Calu3 (cell line): Measurements from ENCODE around the gene PGR. TPM values are rescaled to one million over a fixed set of nuclear protein-coding genes. Genes with fewer than 3 reads are reported as not detected.
"Not testable (repeated sequence)": the region's sequence is repeated elsewhere in the genome, so short reads cannot be mapped to it uniquely, and the experiment has no call there.

Experiments
- BruUV-seq: library from RNA; stranded (reverse); fragments of 400-500 nt; replicated peaks from 2 replicates; lab custom pipeline; 2021; lab: Mats Ljungman, UMichigan
- CTCF ChIA-PET: fragments of 300-600 bp; sonication (Branson Sonifier 250); formaldehyde crosslinking; loops from one replicate; lab custom pipeline; 2022; ENCODE audit warnings: antibody characterized with exemption; lab: Charles Lee
- DNase-seq: peaks from one replicate; pipeline ENCODE4 v3.0.0; 2022
- H3K27ac Mint-ChIP-seq: one replicate; pipeline ENCODE4 v1.8.0; 2022; ENCODE audit warnings: mixed read lengths; ENCODE audit not compliant: unreplicated experiment
- H3K27me3 Mint-ChIP-seq: one replicate; pipeline ENCODE4 v1.8.0; 2022; ENCODE audit warnings: mixed read lengths; ENCODE audit not compliant: unreplicated experiment
- H3K36me3 Mint-ChIP-seq: one replicate; pipeline ENCODE4 v1.8.0; 2022; ENCODE audit warnings: mild to moderate bottlenecking, moderate library complexity, mixed read lengths; ENCODE audit not compliant: insufficient read depth, unreplicated experiment
- H3K4me1 Mint-ChIP-seq: one replicate; pipeline ENCODE4 v1.8.0; 2022; ENCODE audit warnings: mild to moderate bottlenecking, low read depth, mixed read lengths; ENCODE audit not compliant: unreplicated experiment
- H3K4me3 Mint-ChIP-seq: one replicate; pipeline ENCODE4 v1.8.0; 2022; ENCODE audit warnings: mild to moderate bottlenecking, low read depth, moderate library complexity, mixed read lengths; ENCODE audit not compliant: unreplicated experiment
- H3K9me3 Mint-ChIP-seq: one replicate; pipeline ENCODE4 v1.8.0; 2022; ENCODE audit warnings: low read depth, mixed read lengths; ENCODE audit not compliant: unreplicated experiment
- intact Hi-C: fragments of 100-400 bp; cut with micrococcal nuclease; formaldehyde crosslinking; loops from one replicate; pipeline ENCODE4 v1.10.0; 2022; ENCODE audit not compliant: unreplicated experiment
- total RNA-seq: library from RNA; stranded (reverse); gene quantifications from 2 replicates; pipeline ENCODE4 v1.2.3, GENCODE V29; 2022
- TF ChIP-seq, protein P1 (sequence below): fragments of 200-600 bp; IDR thresholded peaks from one replicate; pipeline ENCODE4 v1.8.0; 2022; ENCODE audit warnings: antibody characterized with exemption; ENCODE audit not compliant: unreplicated experiment

PGR gene
- total RNA-seq, 1 experiment from 2014 or later: not detected

DNA sequence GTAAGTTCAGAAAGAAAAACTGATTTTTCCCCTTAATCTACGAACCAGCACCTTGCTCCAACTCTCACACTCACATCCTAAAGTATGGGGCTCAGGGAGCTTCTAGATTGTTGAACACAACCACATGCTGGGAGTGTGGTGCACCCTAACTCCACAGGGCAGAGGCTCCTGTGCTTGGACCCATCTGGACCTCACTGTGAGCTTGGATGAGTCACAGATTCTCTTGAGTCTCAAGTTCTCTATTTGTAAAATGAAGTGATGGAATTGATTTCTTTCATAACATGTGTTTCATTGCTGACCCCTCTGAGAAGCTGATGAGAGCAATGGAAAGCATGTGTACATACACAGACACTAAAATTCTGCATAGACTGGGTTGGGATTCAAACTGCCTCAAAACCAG, 109.7 kb downstream of the PGR start:
- H3K4me3 Mint-ChIP-seq: no peak overlapping the region
- CTCF ChIA-PET: no interaction called here
- no TSS peak for BruUV-seq

DNA sequence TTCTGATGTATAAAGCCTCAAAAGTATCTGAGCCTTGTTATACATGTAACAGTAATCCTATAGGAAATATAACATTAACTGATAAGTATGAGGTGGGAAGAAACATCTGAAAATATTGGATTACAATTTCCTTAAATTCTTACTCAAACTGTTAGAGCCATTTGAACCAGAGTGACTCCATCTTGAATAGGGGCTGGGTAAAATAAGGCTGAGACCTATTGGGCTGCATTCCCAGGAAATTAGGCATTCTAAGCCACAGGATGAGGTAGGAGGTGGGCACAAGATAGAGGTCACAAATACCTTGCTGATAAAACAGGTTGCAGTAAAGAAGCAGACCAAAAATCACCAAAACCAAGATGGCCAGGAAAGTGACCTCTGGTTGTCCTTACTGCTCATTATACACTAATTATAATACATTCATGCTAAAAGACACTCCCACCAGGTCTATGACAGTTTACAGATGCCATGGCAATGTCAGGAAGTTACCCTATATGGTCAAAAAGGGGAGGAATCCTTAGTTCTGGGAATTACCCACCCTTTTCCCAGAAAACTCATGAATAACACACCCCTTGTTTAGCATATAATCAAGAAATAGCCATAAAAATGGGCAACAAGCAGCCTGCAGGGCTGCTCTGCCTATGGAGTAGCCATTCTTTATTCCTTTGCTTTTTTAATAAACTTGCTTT, 114.9 kb downstream of the PGR start:
- BruUV-seq: no TSS peak
- Mint-ChIP-seq H3K27me3 (no peaks in the 10 kb centered on the region), H3K4me3 (no peak overlapping the region), H3K4me1 (no peaks in the 10 kb centered on the region), H3K36me3 (no peaks in the 10 kb centered on the region), H3K9me3 (no peaks in the 10 kb centered on the region), H3K27ac (no peak overlapping the region)
- CTCF ChIA-PET: no interaction called here
- intact Hi-C loops: no loop called here
- TF ChIP-seq, protein P1, sequence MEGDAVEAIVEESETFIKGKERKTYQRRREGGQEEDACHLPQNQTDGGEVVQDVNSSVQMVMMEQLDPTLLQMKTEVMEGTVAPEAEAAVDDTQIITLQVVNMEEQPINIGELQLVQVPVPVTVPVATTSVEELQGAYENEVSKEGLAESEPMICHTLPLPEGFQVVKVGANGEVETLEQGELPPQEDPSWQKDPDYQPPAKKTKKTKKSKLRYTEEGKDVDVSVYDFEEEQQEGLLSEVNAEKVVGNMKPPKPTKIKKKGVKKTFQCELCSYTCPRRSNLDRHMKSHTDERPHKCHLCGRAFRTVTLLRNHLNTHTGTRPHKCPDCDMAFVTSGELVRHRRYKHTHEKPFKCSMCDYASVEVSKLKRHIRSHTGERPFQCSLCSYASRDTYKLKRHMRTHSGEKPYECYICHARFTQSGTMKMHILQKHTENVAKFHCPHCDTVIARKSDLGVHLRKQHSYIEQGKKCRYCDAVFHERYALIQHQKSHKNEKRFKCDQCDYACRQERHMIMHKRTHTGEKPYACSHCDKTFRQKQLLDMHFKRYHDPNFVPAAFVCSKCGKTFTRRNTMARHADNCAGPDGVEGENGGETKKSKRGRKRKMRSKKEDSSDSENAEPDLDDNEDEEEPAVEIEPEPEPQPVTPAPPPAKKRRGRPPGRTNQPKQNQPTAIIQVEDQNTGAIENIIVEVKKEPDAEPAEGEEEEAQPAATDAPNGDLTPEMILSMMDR: no peak
- DNase-seq: no peak

More for the DNA sequence above, 109.7 kb downstream of the PGR start:
- intact Hi-C loops: no loop called here
- DNase-seq: no peak
- Mint-ChIP-seq H3K4me1 (no peaks in the 10 kb centered on the region), H3K36me3 (no peaks in the 10 kb centered on the region), H3K27me3 (no peaks in the 10 kb centered on the region), H3K9me3 (no peaks in the 10 kb centered on the region), H3K27ac (no peak overlapping the region)
- TF ChIP-seq, protein P1: no peak

DNA sequence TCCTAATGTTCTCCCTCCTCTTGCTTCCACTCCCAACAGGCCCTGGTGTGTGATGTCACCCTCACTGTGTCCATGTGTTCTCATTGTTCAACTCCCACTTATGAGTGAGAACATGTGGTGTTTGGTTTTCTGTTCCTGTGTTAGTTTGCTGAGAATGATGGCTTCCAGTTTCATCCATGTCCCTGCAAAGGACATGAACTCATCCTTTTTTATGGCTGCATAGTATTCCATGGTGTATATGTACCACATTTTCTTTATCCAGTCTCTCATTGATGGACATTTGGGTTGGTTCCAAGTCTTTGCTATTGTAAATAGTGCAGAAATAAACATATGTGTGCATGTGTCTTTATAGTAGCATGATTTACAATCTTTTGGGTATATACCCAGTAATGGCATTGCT, 115.9 kb downstream of the PGR start:
- H3K36me3 Mint-ChIP-seq, H3K9me3 Mint-ChIP-seq, H3K27ac Mint-ChIP-seq, H3K27me3 Mint-ChIP-seq, H3K4me3 Mint-ChIP-seq, DNase-seq, CTCF ChIA-PET, intact Hi-C loops, H3K4me1 Mint-ChIP-seq, BruUV-seq: not testable (repeated sequence)

GRCh38 chr11:101011881-101012280, 117.7 kb downstream of the PGR start:
- no TSS peak for BruUV-seq
- CTCF ChIA-PET: no interaction called here

DNA sequence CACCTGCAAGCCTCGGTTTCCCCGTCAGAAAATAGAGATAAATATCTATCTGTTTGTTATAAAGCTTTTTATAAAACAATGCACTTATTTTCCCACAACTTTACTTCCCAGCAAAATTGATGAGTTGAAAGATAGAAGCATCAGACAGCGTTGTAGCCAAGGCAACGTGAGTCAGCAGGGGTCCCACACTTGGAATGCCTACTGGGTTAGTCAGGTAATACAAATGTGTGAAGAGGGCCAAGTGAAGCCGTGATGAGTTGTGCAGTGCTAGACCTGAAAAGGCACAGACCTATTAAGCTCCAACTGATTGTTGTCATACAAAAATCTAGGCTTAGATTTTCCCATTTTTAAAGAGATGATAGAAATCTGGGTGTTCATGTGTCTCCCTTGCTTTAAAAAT, 118.7 kb downstream of the PGR start:
- Mint-ChIP-seq H3K27me3 (no peaks in the 10 kb centered on the region), H3K27ac (no peak overlapping the region), H3K4me1 (no peaks in the 10 kb centered on the region), H3K9me3 (no peaks in the 10 kb centered on the region), H3K36me3 (no peaks in the 10 kb centered on the region), H3K4me3 (no peak overlapping the region)
- no peak for DNase-seq
- CTCF ChIA-PET: no interaction called here
- TF ChIP-seq, protein P1: no peak
- no TSS peak for BruUV-seq
- intact Hi-C loops: no loop called here

More at GRCh38 chr11:101011881-101012280, 117.7 kb downstream of the PGR start:
- Mint-ChIP-seq H3K9me3 (no peaks in the 10 kb centered on the region), H3K36me3 (no peaks in the 10 kb centered on the region), H3K4me3 (no peak overlapping the region), H3K4me1 (no peaks in the 10 kb centered on the region), H3K27ac (no peak overlapping the region), H3K27me3 (no peaks in the 10 kb centered on the region)
- intact Hi-C loops: no loop called here
- DNase-seq: no peak
- TF ChIP-seq, protein P1: no peak
